Stimulated activated CD4-positive, alpha-beta T cell treated with anti-CD3 and anti-CD28 coated beads, Interleukin-1b, Interleukin-23, amount 100 ng/mL, for 24 hours (primary cell): ENCODE measurements around the gene OR52B2.
"Not testable (repeated sequence)": the region's sequence is repeated elsewhere in the genome, so short reads cannot be mapped to it uniquely, and the experiment has no call there.

Experiments
- DNase-seq, 4 experiments: peaks; one replicate each; pipeline ENCODE4 v3.0.0-alpha.2; 2020; ENCODE audit warnings: low read depth in 4 of 4, low spot score in 1 of 4

Gene OR52B2

DNA sequence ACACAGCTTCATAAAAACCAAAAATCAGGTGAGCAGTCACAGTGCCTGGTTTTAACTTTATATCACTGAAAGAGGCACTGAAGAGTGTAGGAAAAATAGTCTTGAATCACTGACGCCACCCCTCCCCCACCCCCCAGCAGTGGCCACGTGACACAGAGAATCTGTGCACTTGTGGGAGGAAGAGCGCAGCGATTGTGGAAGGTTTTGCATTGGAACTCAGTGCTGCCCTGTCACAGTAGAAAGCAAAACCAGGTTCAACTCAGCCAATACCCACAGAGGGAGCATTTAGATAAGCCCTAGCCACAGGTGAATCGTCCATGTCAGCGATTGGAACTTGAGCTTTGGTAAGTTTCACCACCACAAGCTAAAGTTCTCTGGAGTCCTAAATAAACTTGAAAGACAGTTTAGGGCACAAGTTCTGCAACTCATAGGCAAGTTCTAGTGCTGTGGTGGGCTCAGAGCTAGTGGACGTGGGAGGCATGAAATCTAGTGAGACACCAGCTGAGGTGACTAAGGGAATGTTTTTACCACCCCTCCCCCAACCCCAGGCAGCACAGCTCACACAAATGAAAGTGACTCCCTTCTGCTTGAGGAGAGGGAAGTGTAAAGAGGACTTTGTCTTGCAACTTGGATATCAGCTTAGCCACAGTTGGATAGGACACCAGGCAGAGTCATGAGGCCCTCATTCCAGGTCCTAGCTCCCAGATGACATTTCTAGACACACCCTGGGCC is 13.3 kb downstream of the OR52B2 start:
- no peak for DNase-seq

DNA sequence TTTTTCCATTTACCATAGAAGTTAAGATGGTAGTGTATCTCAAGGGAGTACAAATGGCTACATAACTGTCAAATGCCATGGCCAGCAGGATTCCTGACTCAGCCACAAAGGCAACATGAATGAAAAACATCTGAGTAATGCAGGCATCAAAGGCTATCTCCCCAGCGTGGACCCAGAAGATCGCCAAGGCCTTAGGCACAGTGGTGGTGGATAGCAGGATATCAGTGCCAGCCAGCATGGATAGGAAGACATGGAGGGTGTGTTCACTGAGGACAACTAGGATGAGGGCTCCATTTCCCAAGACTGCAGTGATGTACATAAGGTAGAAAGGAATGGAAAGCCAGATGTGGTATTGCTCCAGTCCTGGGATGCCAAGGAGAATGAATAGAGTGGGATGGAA is 18.0 kb downstream of the OR52B2 start:
- no peak for DNase-seq

- DNase-seq, result no peak
Measured at GRCh38 chr11:6151117-6151516, 19.0 kb downstream of the OR52B2 start.

- DNase-seq, result not testable (repeated sequence)
Measured at GRCh38 chr11:6143737-6144136, 26.4 kb downstream of the OR52B2 start.

GRCh38 chr11:6142936-6143335 is 27.2 kb downstream of the OR52B2 start:
- no peak for DNase-seq

- DNase-seq, result not testable (repeated sequence)
Measured at GRCh38 chr11:6135936-6136335, 34.2 kb downstream of the OR52B2 start.

DNA sequence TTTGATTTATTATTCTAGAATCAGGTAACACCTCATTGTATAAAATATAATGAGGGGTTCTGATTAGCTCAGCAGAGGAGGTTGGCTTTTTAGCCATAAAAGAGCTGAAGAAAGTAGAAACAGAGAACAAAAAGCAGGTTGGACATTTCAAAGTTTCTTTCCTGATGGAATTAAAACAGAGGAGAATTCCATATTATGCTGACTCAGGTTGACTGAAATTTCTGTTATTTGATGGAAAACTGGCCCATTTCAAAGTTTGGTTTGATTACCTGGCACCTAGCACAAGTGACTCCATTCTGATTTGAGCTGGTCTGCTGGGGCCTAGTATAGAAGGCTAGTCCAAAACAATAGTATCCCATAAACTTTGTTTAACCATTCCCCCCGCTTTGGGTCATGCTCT is 37.7 kb downstream of the OR52B2 start:
- DNase-seq, result no peak

- DNase-seq, result no peak
Measured at GRCh38 chr11:6129635-6130034, 40.5 kb downstream of the OR52B2 start.

DNA sequence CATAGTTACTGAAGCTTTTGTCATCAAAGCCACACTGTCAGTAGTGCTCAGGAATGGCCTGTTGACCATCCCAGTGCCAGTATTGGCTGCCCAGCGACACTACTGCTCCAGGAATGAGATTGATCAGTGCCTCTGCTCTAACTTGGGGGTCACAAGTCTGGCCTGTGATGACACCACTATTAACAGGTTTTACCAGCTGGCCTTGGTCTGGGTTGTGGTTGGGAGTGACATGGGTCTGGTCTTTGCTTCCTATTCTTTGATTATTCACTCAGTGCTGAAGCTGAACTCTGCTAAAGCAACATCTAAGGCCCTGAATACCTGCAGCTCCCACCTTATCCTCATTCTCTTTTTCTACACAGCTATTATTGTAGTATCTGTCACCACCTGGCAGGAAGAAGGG is 41.1 kb downstream of the OR52B2 start:
- DNase-seq, result no peak

GRCh38 chr11:6127881-6128280 is 42.2 kb downstream of the OR52B2 start:
- no peak for DNase-seq

- no peak for DNase-seq
Measured at GRCh38 chr11:6124245-6124644, 45.9 kb downstream of the OR52B2 start.
